PC-9 (cell line): ENCODE measurements around the gene CSNK1G3. TPM values are rescaled to one million over a fixed set of nuclear protein-coding genes. Genes with fewer than 3 reads are reported as not detected.

Source experiments
- BruUV-seq: library from RNA; stranded (reverse); fragments of 400-500 nt; replicated peaks from 2 replicates; lab custom pipeline; 2021; lab: Mats Ljungman, UMichigan
- CTCF ChIA-PET: fragments of 300-600 bp; sonication (Branson Sonifier 250); formaldehyde crosslinking; loops from one replicate; lab custom pipeline; 2022; ENCODE audit warnings: antibody characterized with exemption; lab: Charles Lee
- POLR2A ChIA-PET: fragments of 300-600 bp; sonication (Branson Sonifier 250); formaldehyde crosslinking; loops from one replicate; lab custom pipeline; 2022; ENCODE audit warnings: antibody characterized with exemption; ENCODE audit not compliant: unreplicated experiment; lab: Charles Lee
- DNase-seq, 2 experiments: peaks; one replicate each; pipeline versions ENCODE4 v3.0.0 to v3.0.0-alpha.2; 2015 to 2022; ENCODE audit warnings: mixed read lengths in 1 of 2
- H2AFZ ChIP-seq: fragments of 200-600 bp; sonication (generic); 2 replicates; pipeline ENCODE4 v1.8.1; 2017; ENCODE audit warnings: antibody characterized with exemption
- H3F3A ChIP-seq: fragments of 200-600 bp; sonication (generic); 2 replicates; pipeline ENCODE4 v1.8.1; 2017; ENCODE audit warnings: antibody characterized with exemption, mild to moderate bottlenecking, low read depth; ENCODE audit not compliant: insufficient read depth
- H3K27ac ChIP-seq: fragments of 200-600 bp; sonication (generic); 2 replicates; pipeline ENCODE4 v1.6.1; 2016; ENCODE audit warnings: mixed run types
- H3K27me3 ChIP-seq: fragments of 200-600 bp; sonication (generic); 2 replicates; pipeline ENCODE4 v1.6.1; 2016; ENCODE audit warnings: low read depth, mixed run types; ENCODE audit not compliant: insufficient read depth
- H3K36me3 ChIP-seq: fragments of 200-600 bp; sonication (generic); 2 replicates; pipeline ENCODE4 v1.6.1; 2016; ENCODE audit warnings: low read depth, mixed run types
- H3K4me1 ChIP-seq: fragments of 200-600 bp; sonication (generic); replicated peaks from 2 replicates; pipeline ENCODE4 v1.6.1; 2016; ENCODE audit warnings: mixed run types; ENCODE audit not compliant: insufficient read depth
- H3K4me2 ChIP-seq: fragments of 200-600 bp; sonication (generic); 2 replicates; pipeline ENCODE4 v1.6.1; 2017; ENCODE audit warnings: mixed run types
- H3K4me3 ChIP-seq: fragments of 200-600 bp; sonication (generic); 2 replicates; pipeline ENCODE4 v1.6.1; 2016; ENCODE audit warnings: mixed run types
- H3K79me2 ChIP-seq: fragments of 200-600 bp; sonication (generic); 2 replicates; pipeline ENCODE4 v1.6.1; 2017; ENCODE audit warnings: low read depth, mixed run types
- H3K9me2 ChIP-seq: fragments of 200-600 bp; sonication (generic); 2 replicates; pipeline ENCODE4 v1.8.1; 2017; ENCODE audit warnings: mild to moderate bottlenecking; ENCODE audit not compliant: insufficient read depth
- H3K9me3 ChIP-seq: fragments of 200-600 bp; sonication (generic); 2 replicates; pipeline ENCODE4 v1.8.1; 2016; ENCODE audit warnings: low read depth; ENCODE audit not compliant: insufficient read depth
- H4K20me1 ChIP-seq: fragments of 200-600 bp; sonication (generic); 2 replicates; pipeline ENCODE4 v1.8.1; 2017; ENCODE audit not compliant: insufficient read depth
- CTCF ChIP-seq: fragments of 200-600 bp; sonication (generic); conservative IDR thresholded peaks from 2 replicates; pipeline ENCODE4 v1.6.1; 2017; ENCODE audit warnings: mixed run types, antibody characterized with exemption, mild to moderate bottlenecking, moderate library complexity
- EZH2 ChIP-seq: fragments of 200-600 bp; sonication (generic); IDR thresholded peaks from 2 replicates; pipeline ENCODE4 v1.8.0; 2017; ENCODE audit warnings: antibody characterized with exemption, low read depth
- intact Hi-C: fragments of 100-400 bp; cut with micrococcal nuclease; formaldehyde crosslinking; loops from one replicate; pipeline ENCODE4 v1.10.0; 2022; ENCODE audit not compliant: unreplicated experiment
- total RNA-seq: library from RNA; stranded (reverse); gene quantifications from 2 replicates; pipeline ENCODE4 v1.2.3, GENCODE V29; 2021

Gene CSNK1G3
- total RNA-seq, 1 experiment from 2014 or later, result 39.0 TPM

DNA sequence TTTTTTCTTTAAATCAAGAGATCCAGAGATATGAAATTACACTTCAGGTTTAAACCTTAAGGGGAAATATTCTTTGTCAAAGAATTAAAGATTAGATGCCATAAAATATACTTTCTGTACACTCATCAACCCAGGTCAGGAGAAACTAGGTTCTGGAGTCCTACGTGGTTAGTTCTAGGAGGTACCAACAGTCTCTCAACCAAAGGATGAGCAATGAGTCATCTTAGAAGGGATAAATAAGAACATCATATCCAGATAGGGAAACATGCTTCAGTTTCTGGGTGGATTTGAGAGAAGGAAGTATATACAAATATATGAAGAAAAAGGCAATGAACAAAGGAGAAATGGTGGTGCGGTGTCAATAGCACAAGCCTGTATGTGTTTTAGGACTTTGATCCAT lies 98.2 kb downstream of the CSNK1G3 start:
- H3K36me3 ChIP-seq, result peaks cover 12% of the 10 kb centered on the region; the same call in 1 of the 2 replicates
- H2AFZ ChIP-seq, result no peak overlapping the region
- no peak for DNase-seq
- no peaks in the 10 kb centered on the region for H3K4me1 ChIP-seq
- H3K4me3 ChIP-seq, result no peak overlapping the region
- no peaks in the 10 kb centered on the region for H3K79me2 ChIP-seq
- H4K20me1 ChIP-seq, result no peaks in the 10 kb centered on the region
- H3K9me2 ChIP-seq, result no peaks in the 10 kb centered on the region
- H3K27me3 ChIP-seq, result no peaks in the 10 kb centered on the region
- no peak overlapping the region for H3K4me2 ChIP-seq
- intact Hi-C loops, result loop anchor here (2.0 to 10.0 kb wide), 3 partner anchors 187 to 1109 kb away; partner anchors contain the start of gene CEP120
- POLR2A ChIA-PET, result no interaction called here
- CTCF ChIA-PET, result interaction anchor here (1.0 kb wide), 1 partner anchor 155 kb away, joined by 3 read pairs; no protein-coding TSS in a partner anchor
- H3K9me3 ChIP-seq, result no peaks in the 10 kb centered on the region
- TF ChIP-seq CTCF, result no peak
- TF ChIP-seq EZH2, result no peak
- no TSS peak for BruUV-seq
- peak overlapping the region; percentile 8; the same call in 1 of the 2 replicates for H3K27ac ChIP-seq
- H3F3A ChIP-seq, result peaks cover 10% of the 10 kb centered on the region; the same call in 1 of the 2 replicates

- Histone ChIP-seq H3K4me2 (no peak overlapping the region), H3K4me3 (no peak overlapping the region), H3K27ac (peak overlapping the region; percentile 8), H3K4me1 (no peaks in the 10 kb centered on the region), H4K20me1 (no peaks in the 10 kb centered on the region), H3K9me3 (no peaks in the 10 kb centered on the region), H2AFZ (no peak overlapping the region), H3K9me2 (no peaks in the 10 kb centered on the region), H3K27me3 (no peaks in the 10 kb centered on the region), H3K36me3 (peaks cover 9% of the 10 kb centered on the region), H3F3A (peaks cover 10% of the 10 kb centered on the region; the same call in 1 of the 2 replicates), H3K79me2 (no peaks in the 10 kb centered on the region)
- intact Hi-C loops, result loop anchor here (2.0 to 10.0 kb wide), 3 partner anchors 188 to 1110 kb away; partner anchors contain the start of gene CEP120
- POLR2A ChIA-PET, result no interaction called here
- CTCF ChIA-PET, result interaction anchor here (0.7 to 1.0 kb wide), 2 partner anchors 155 to 907 kb away, joined by 3 to 4 read pairs; no protein-coding TSS in a partner anchor
- TF ChIP-seq CTCF, result peak; percentile 97
- TF ChIP-seq EZH2, result no peak
- no TSS peak for BruUV-seq
- DNase-seq, result peak; percentile 12 to 36
Measured at GRCh38 chr5:123610665-123611405, 98.9 kb downstream of the CSNK1G3 start.

DNA sequence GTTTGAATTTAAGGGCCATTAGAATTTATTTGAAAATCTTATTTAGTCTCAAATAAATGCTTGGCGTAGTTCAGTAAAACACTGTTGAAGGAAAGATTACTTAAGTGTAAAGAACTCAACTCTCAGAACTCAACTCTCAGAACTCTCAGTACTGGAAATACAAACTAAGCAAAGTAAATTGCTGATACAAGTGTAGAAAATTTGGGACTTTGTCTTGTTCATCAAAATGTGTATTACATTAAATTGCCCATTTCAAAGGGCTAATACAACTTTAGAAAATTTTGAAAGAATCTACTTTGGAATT lies 99.4 kb downstream of the CSNK1G3 start:
- no peaks in the 10 kb centered on the region for H4K20me1 ChIP-seq
- ChIA-PET POLR2A (no interaction called here), CTCF (interaction anchor here (0.7 kb wide), 1 partner anchor 907 kb away, joined by 4 read pairs; no protein-coding TSS in a partner anchor)
- H3K9me2 ChIP-seq, result no peaks in the 10 kb centered on the region
- no peak overlapping the region for H3K27ac ChIP-seq
- no peak overlapping the region for H3K4me3 ChIP-seq
- intact Hi-C loops, result loop anchor here (2.0 to 10.0 kb wide), 3 partner anchors 189 to 1111 kb away; partner anchors contain the start of gene CEP120
- no peak for DNase-seq
- H2AFZ ChIP-seq, result no peak overlapping the region
- no peaks in the 10 kb centered on the region for H3K4me1 ChIP-seq
- H3K36me3 ChIP-seq, result peaks cover 9% of the 10 kb centered on the region
- no peaks in the 10 kb centered on the region for H3K9me3 ChIP-seq
- no TSS peak for BruUV-seq
- TF ChIP-seq EZH2 (no peak), CTCF (no peak; the same call in 1 of the 2 replicates)
- H3F3A ChIP-seq, result peaks cover 10% of the 10 kb centered on the region; the same call in 1 of the 2 replicates
- H3K79me2 ChIP-seq, result no peaks in the 10 kb centered on the region
- H3K4me2 ChIP-seq, result no peak overlapping the region
- no peaks in the 10 kb centered on the region for H3K27me3 ChIP-seq
